OCI-LY7 (cell line): ENCODE data around the gene OXTR. TPM values are rescaled to one million over a fixed set of nuclear protein-coding genes. Genes with fewer than 3 reads are reported as not detected.
A peak's percentile ranks its signal among the peaks of the same experiment; 100 is the strongest.

Experiments
- BruUV-seq: library from RNA; stranded (reverse); fragments of 400-500 nt; replicated peaks from 2 replicates; lab custom pipeline; 2021; lab: Mats Ljungman, UMichigan
- CTCF ChIA-PET: fragments of 300-600 bp; sonication (Branson Sonifier 250); formaldehyde crosslinking; loops from one replicate; lab custom pipeline; 2022; ENCODE audit warnings: antibody characterized with exemption; ENCODE audit not compliant: unreplicated experiment; lab: Charles Lee
- POLR2A ChIA-PET: fragments of 300-600 bp; sonication (Branson Sonifier 250); formaldehyde crosslinking; loops from one replicate; lab custom pipeline; 2022; ENCODE audit warnings: antibody characterized with exemption; lab: Charles Lee
- DNase-seq: peaks from one replicate; pipeline ENCODE4 v3.0.0-alpha.2; 2015; ENCODE audit warnings: low spot score
- H2AFZ ChIP-seq: fragments of 200-600 bp; sonication (generic), shearing (Covaris generic); 2 replicates; pipeline ENCODE4 v1.6.1; 2014; ENCODE audit warnings: mild to moderate bottlenecking, antibody characterized with exemption, low read length, moderate library complexity
- H3K27ac ChIP-seq: fragments of 200-600 bp; sonication (generic); 2 replicates; pipeline ENCODE4 v1.5.1; 2014; ENCODE audit warnings: mixed run types, low read depth, mild to moderate bottlenecking, moderate library complexity, low read length, inconsistent platforms; ENCODE audit not compliant: poor library complexity, severe bottlenecking
- H3K36me3 ChIP-seq: fragments of 200-600 bp; sonication (generic); 2 replicates; pipeline ENCODE4 v1.6.1; 2014; ENCODE audit warnings: mild to moderate bottlenecking, antibody characterized with exemption, low read length, moderate library complexity, mixed read lengths; ENCODE audit not compliant: insufficient read depth
- H3K4me1 ChIP-seq: fragments of 200-600 bp; sonication (generic); 2 replicates; pipeline ENCODE4 v1.5.1; 2014; ENCODE audit warnings: mild to moderate bottlenecking, low read length; ENCODE audit not compliant: insufficient read depth, poor library complexity, severe bottlenecking
- H3K4me2 ChIP-seq: fragments of 200-600 bp; sonication (generic); 2 replicates; pipeline ENCODE4 v1.6.1; 2014; ENCODE audit warnings: mild to moderate bottlenecking, low read length
- H3K4me3 ChIP-seq: fragments of 200-600 bp; sonication (generic); 2 replicates; pipeline ENCODE4 v1.5.1; 2014; ENCODE audit warnings: mild to moderate bottlenecking, low read depth, low read length; ENCODE audit not compliant: poor library complexity, severe bottlenecking
- H3K79me2 ChIP-seq: fragments of 200-600 bp; sonication (generic); 2 replicates; pipeline ENCODE4 v1.6.1; 2016; ENCODE audit warnings: low read depth, mild to moderate bottlenecking, low read length, moderate library complexity, mixed read lengths; ENCODE audit not compliant: insufficient read depth
- H3K9me2 ChIP-seq: fragments of 200-600 bp; sonication (generic); 2 replicates; pipeline ENCODE4 v1.6.1; 2016; ENCODE audit warnings: mild to moderate bottlenecking, low read length, mixed read lengths; ENCODE audit not compliant: insufficient read depth
- H3K9me3 ChIP-seq: fragments of 200-600 bp; sonication (generic); 2 replicates; pipeline ENCODE4 v1.6.1; 2014; ENCODE audit warnings: mild to moderate bottlenecking, mixed run types, low read length, mixed read lengths
- H4K20me1 ChIP-seq: fragments of 200-600 bp; sonication (generic); 2 replicates; pipeline ENCODE4 v1.6.1; 2014; ENCODE audit warnings: mild to moderate bottlenecking, antibody characterized with exemption, low read length, moderate library complexity, mixed read lengths; ENCODE audit not compliant: insufficient read depth
- CTCF ChIP-seq: fragments of 200-600 bp; sonication (generic); conservative IDR thresholded peaks from 2 replicates; pipeline ENCODE4 v1.5.1; 2014; ENCODE audit warnings: mild to moderate bottlenecking, antibody characterized with exemption, low read length, moderate library complexity, mixed read lengths
- EZH2phosphoT487 ChIP-seq: fragments of 200-600 bp; sonication (generic); IDR thresholded peaks from 2 replicates; pipeline ENCODE4 v1.6.1; 2018; ENCODE audit warnings: low read depth, borderline replicate concordance, mild to moderate bottlenecking, mixed run types, antibody characterized with exemption, low read length, moderate library complexity, mixed read lengths
- intact Hi-C: fragments of 100-400 bp; cut with micrococcal nuclease; formaldehyde crosslinking; loops from one replicate; pipeline ENCODE4 v1.10.0; 2022; ENCODE audit not compliant: unreplicated experiment
- total RNA-seq, 2 experiments: library from RNA; depleted of rRNA in 1 of 2; stranded (reverse); fragments of >200 nt in 1 of 2; shearing (Covaris generic) in 1 of 2; gene quantifications; 2 replicates each; pipeline ENCODE4 v1.2.3, GENCODE V29; 2014 to 2022

Gene OXTR
- total RNA-seq, 2 experiments from 2014 or later, result 0.82 to 2.0 TPM

DNA sequence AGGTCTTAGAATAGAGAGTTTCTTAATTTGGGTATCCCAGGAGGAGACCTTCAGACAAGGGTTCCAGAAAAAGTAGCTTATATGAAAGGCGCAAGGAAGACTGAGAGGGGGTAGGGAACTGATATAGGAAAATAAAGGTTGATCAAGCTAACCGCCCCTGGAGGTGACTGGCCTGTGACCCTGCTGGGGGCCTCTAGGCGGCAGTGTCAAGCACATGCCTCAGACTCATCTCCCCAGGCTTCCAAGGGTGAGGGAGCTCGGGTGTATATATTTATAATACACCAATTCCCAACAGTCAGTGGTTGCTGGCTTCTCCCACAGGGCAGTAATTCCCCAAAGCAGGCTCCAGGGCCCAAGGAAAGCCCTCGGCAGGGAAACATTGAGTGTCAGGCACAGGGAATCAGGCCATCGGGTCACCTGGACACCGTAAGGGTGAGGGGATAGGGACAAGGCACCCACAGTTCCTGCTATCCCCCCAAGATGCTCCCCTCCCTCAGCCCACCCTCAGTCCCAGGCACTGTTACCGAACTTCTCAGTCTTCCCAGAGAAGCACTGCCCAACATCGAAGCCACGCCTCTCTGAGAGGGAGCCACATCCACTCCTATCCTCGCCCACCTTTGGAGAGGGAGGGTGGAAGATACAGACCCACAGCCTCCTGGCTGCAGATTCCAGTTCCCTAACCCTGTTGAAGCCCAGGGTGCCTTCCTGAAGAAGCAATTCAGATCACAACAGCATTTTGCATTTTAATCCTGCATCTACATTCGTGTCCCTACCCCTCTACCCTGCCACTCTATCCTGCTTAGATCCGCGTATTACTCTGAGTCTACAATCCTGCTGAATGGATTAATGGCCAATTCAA, 55.3 kb downstream of the OXTR start:
- Histone ChIP-seq H3K27ac (no peak overlapping the region), H3K4me1 (no peaks in the 10 kb centered on the region), H3K79me2 (no peaks in the 10 kb centered on the region), H2AFZ (no peak overlapping the region), H3K9me2 (no peaks in the 10 kb centered on the region), H3K4me3 (no peak overlapping the region), H3K36me3 (no peaks in the 10 kb centered on the region), H4K20me1 (no peaks in the 10 kb centered on the region), H3K9me3 (no peaks in the 10 kb centered on the region), H3K4me2 (no peak overlapping the region)
- TF ChIP-seq EZH2phosphoT487 (no peak), CTCF (peak; percentile 75)
- intact Hi-C loops, result no loop called here
- DNase-seq, result peak; percentile 10
- ChIA-PET POLR2A (no interaction called here), CTCF (no interaction called here)
- no TSS peak for BruUV-seq

DNA sequence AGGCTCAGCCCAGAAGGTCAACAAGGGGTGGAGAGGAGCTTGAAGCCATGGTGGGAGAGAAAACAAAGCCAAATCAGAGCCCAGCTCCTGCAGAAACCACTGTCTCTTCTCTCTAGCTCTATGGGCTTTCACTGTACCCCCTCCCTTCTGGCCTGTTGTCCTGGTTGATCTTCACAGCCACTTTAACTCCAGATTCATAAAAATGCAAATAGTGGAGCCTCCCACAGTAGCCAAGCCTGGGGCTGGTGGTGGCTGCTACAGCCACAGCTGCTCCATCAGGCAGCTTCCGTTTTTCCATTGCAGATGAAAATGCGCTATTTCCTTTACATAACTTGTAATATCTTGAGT, 56.5 kb downstream of the OXTR start:
- DNase-seq, result no peak
- no peaks in the 10 kb centered on the region for H3K36me3 ChIP-seq
- no peak overlapping the region for H3K4me2 ChIP-seq
- H2AFZ ChIP-seq, result no peak overlapping the region
- intact Hi-C loops, result no loop called here
- H3K4me3 ChIP-seq, result no peak overlapping the region
- no peaks in the 10 kb centered on the region for H3K79me2 ChIP-seq
- BruUV-seq, result no TSS peak
- CTCF ChIA-PET, result interaction anchor here (0.6 kb wide), 2 partner anchors 71 to 422 kb away, joined by 3 read pairs; no protein-coding TSS in a partner anchor
- no peaks in the 10 kb centered on the region for H3K4me1 ChIP-seq
- H3K9me3 ChIP-seq, result no peaks in the 10 kb centered on the region
- TF ChIP-seq CTCF, result no peak
- H4K20me1 ChIP-seq, result no peaks in the 10 kb centered on the region
- POLR2A ChIA-PET, result interaction anchor here (0.6 kb wide), 1 partner anchor 538 kb away, joined by 4 read pairs; no protein-coding TSS in a partner anchor
- H3K9me2 ChIP-seq, result no peaks in the 10 kb centered on the region
- no peak overlapping the region for H3K27ac ChIP-seq
